GM23338 (cell line): ENCODE measurements around the gene SEMA3C. TPM values are rescaled to one million over a fixed set of nuclear protein-coding genes. Genes with fewer than 3 reads are reported as not detected.
A peak's percentile ranks its signal among the peaks of the same experiment; 100 is the strongest.

Source experiments
- ATAC-seq: fragments of 200-7000 bp; cut with Tn5 transposase; 3 replicates; pipeline ENCODE4 v1.9.1; 2020
- DNase-seq: peaks from one replicate; pipeline ENCODE4 v3.0.0-alpha.2; 2015; ENCODE audit warnings: low spot score
- H2AFZ ChIP-seq: fragments of 200-600 bp; sonication (generic); 2 replicates; pipeline ENCODE4 v1.8.0; 2016; ENCODE audit warnings: antibody characterized with exemption, mild to moderate bottlenecking, moderate library complexity
- H3F3A ChIP-seq: fragments of 200-600 bp; sonication (generic); replicated peaks from 2 replicates; pipeline ENCODE4 v1.8.0; 2017; ENCODE audit warnings: antibody characterized with exemption, mixed run types, low read depth
- H3K27ac ChIP-seq: fragments of 200-600 bp; sonication (generic); 2 replicates; pipeline ENCODE4 v1.6.1; 2016; ENCODE audit warnings: low read depth
- H3K27me3 ChIP-seq: fragments of 200-600 bp; sonication (generic); 2 replicates; pipeline ENCODE4 v1.8.0; 2016; ENCODE audit warnings: mild to moderate bottlenecking, mixed run types, moderate library complexity; ENCODE audit not compliant: insufficient read depth
- H3K36me3 ChIP-seq: fragments of 200-600 bp; sonication (generic); 2 replicates; pipeline ENCODE4 v1.8.0; 2016; ENCODE audit warnings: mild to moderate bottlenecking; ENCODE audit not compliant: insufficient read depth
- H3K4me1 ChIP-seq: fragments of 200-600 bp; sonication (generic); 2 replicates; pipeline ENCODE4 v1.8.0; 2016; ENCODE audit warnings: mild to moderate bottlenecking, moderate library complexity; ENCODE audit not compliant: insufficient read depth
- H3K4me2 ChIP-seq: fragments of 200-600 bp; sonication (generic); 2 replicates; pipeline ENCODE4 v1.7.1; 2017; ENCODE audit warnings: mixed run types
- H3K4me3 ChIP-seq: fragments of 200-600 bp; sonication (generic); 2 replicates; pipeline ENCODE4 v1.6.1; 2016; ENCODE audit warnings: mixed run types
- H3K79me2 ChIP-seq: fragments of 200-600 bp; sonication (generic); replicated peaks from 2 replicates; pipeline ENCODE4 v1.8.0; 2017; ENCODE audit warnings: mild to moderate bottlenecking; ENCODE audit not compliant: insufficient read depth
- H3K9me2 ChIP-seq: fragments of 200-600 bp; sonication (generic); 2 replicates; pipeline ENCODE4 v1.8.0; 2017; ENCODE audit not compliant: insufficient read depth
- H4K20me1 ChIP-seq: fragments of 200-600 bp; sonication (generic); replicated peaks from 2 replicates; pipeline ENCODE4 v1.8.0; 2017; ENCODE audit warnings: mild to moderate bottlenecking; ENCODE audit not compliant: insufficient read depth
- H3K27ac Mint-ChIP-seq: 2 replicates; pipeline ENCODE4 v1.8.0; 2020; ENCODE audit warnings: inconsistent platforms, mild to moderate bottlenecking, moderate library complexity, mixed read lengths
- H3K27me3 Mint-ChIP-seq: 3 replicates; pipeline ENCODE4 v1.8.0; 2022; ENCODE audit warnings: low read depth, mild to moderate bottlenecking, moderate library complexity, mixed read lengths, inconsistent platforms; ENCODE audit not compliant: insufficient read depth, poor library complexity
- H3K36me3 Mint-ChIP-seq: 3 replicates; pipeline ENCODE4 v1.8.0; 2021; ENCODE audit warnings: low read depth, mild to moderate bottlenecking, inconsistent platforms, moderate library complexity, mixed read lengths
- H3K4me1 Mint-ChIP-seq: 3 replicates; pipeline ENCODE4 v1.8.0; 2020; ENCODE audit warnings: mild to moderate bottlenecking, inconsistent platforms, mixed read lengths
- H3K4me3 Mint-ChIP-seq: 3 replicates; pipeline ENCODE4 v1.8.0; 2021; ENCODE audit warnings: moderate library complexity, mild to moderate bottlenecking, inconsistent platforms, mixed read lengths
- H3K9me3 Mint-ChIP-seq: 3 replicates; pipeline ENCODE4 v1.8.0; 2020; ENCODE audit warnings: moderate library complexity, mild to moderate bottlenecking, inconsistent platforms, mixed read lengths
- CREB1 ChIP-seq: fragments of 250-450 bp; sonication (Bioruptor Pico); IDR thresholded peaks from 2 replicates; pipeline ENCODE4 v1.5.0; 2020; ENCODE audit warnings: low read depth, mild to moderate bottlenecking, moderate library complexity
- CTCF ChIP-seq, 2 experiments: fragments of 200-600 bp in 1 of 2; sonication (generic) in 1 of 2; conservative IDR thresholded peaks; 2 replicates each; pipeline versions ENCODE4 v1.5.1 to v1.6.1; 2016 to 2017; ENCODE audit warnings: antibody characterized with exemption in 2 of 2, low read depth in 2 of 2, mild to moderate bottlenecking in 2 of 2, moderate library complexity in 1 of 2
- ETS1 ChIP-seq: IDR thresholded peaks from 2 replicates; pipeline ENCODE4 v1.6.1; 2016; ENCODE audit warnings: antibody characterized with exemption
- EZH2 ChIP-seq: fragments of 200-600 bp; sonication (generic); IDR thresholded peaks from one replicate; pipeline ENCODE4 v1.8.0; 2017; ENCODE audit warnings: antibody characterized with exemption, mild to moderate bottlenecking, low read depth; ENCODE audit not compliant: unreplicated experiment
- JUNB ChIP-seq: IDR thresholded peaks from one replicate; pipeline ENCODE4 v1.6.1; 2016; ENCODE audit warnings: antibody characterized with exemption; ENCODE audit not compliant: unreplicated experiment
- NANOG ChIP-seq: IDR thresholded peaks from 2 replicates; pipeline ENCODE4 v1.6.1; 2016; ENCODE audit warnings: antibody characterized with exemption, borderline replicate concordance
- POLR2AphosphoS5 ChIP-seq: IDR thresholded peaks from 2 replicates; pipeline ENCODE4 v1.6.1; 2016; ENCODE audit warnings: antibody characterized with exemption, low read depth
- STAT1 ChIP-seq: IDR thresholded peaks from one replicate; pipeline ENCODE4 v1.6.1; 2016; ENCODE audit warnings: antibody characterized with exemption; ENCODE audit not compliant: unreplicated experiment
- ZNF114 ChIP-seq: fragments of 250-450 bp; sonication (Bioruptor Pico); IDR thresholded peaks from 2 replicates; pipeline ENCODE4 v1.5.0; 2020; ENCODE audit warnings: mild to moderate bottlenecking, moderate library complexity
- ZNF331 ChIP-seq: fragments of 250-450 bp; sonication (Bioruptor Pico); IDR thresholded peaks from 2 replicates; pipeline ENCODE4 v1.5.0; 2020; ENCODE audit warnings: low read depth, mild to moderate bottlenecking, moderate library complexity
- ZNF462 ChIP-seq: fragments of 250-450 bp; sonication (Bioruptor Pico); IDR thresholded peaks from 2 replicates; pipeline ENCODE4 v1.5.0; 2020; ENCODE audit warnings: mild to moderate bottlenecking, moderate library complexity
- polyA plus RNA-seq: library from polyadenylated mRNA; unstranded; fragments of >200 nt; fragmentation: Nextera tagmentation; extraction: Ambion mirVana; gene quantifications from 2 replicates; pipeline ENCODE4 v1.2.1, GENCODE V29; 2016
- total RNA-seq: library from RNA; depleted of rRNA; stranded (reverse); fragments of >200 nt; shearing (Covaris generic); gene quantifications from 2 replicates; pipeline ENCODE4 v1.2.3, GENCODE V29; 2014

Gene SEMA3C
- total and polyA plus RNA-seq, 2 experiments from 2014 or later, result 1.0 to 3.5 TPM

GRCh38 chr7:80724249-80724871, 194.5 kb downstream of the SEMA3C start:
- ATAC-seq, result peak; percentile 71
- Mint-ChIP-seq H3K4me3 (no peak overlapping the region), H3K4me1 (peaks cover 44% of the 10 kb centered on the region), H3K27ac (no peak overlapping the region), H3K36me3 (no peaks in the 10 kb centered on the region), H3K9me3 (no peaks in the 10 kb centered on the region), H3K27me3 (peaks cover 3% of the 10 kb centered on the region)
- no peaks in the 10 kb centered on the region for H3K9me2 ChIP-seq
- H3F3A ChIP-seq, result no peaks in the 10 kb centered on the region
- no peak overlapping the region for H3K4me3 ChIP-seq
- H3K79me2 ChIP-seq, result no peaks in the 10 kb centered on the region
- H3K27me3 ChIP-seq, result 0 out of 2 replicates have a peak, but pooled peaks cover 2% of the 10 kb centered on the region
- TF ChIP-seq NANOG, result 0 out of 2 replicates have a peak, but pooled peaks have one; percentile 44
- no peak for TF ChIP-seq POLR2AphosphoS5
- 0 out of 2 replicates have a peak overlapping the region, but pooled peaks have one; percentile 5 for H3K4me2 ChIP-seq
- H3K27ac ChIP-seq, result peak overlapping the region; percentile 97
- H3K4me1 ChIP-seq, result peaks cover 45% of the 10 kb centered on the region
- DNase-seq, result peak; percentile 68
- H4K20me1 ChIP-seq, result no peaks in the 10 kb centered on the region
- no peak overlapping the region for H2AFZ ChIP-seq
- no peaks in the 10 kb centered on the region for H3K36me3 ChIP-seq

GRCh38 chr7:80722616-80723195, 196.1 kb downstream of the SEMA3C start:
- DNase-seq, result peak; percentile 47
- Histone ChIP-seq H3K79me2 (no peaks in the 10 kb centered on the region), H2AFZ (peak overlapping the region; percentile 45; the same call in 1 of the 2 replicates), H3K4me1 (peaks cover 48% of the 10 kb centered on the region), H3K36me3 (no peaks in the 10 kb centered on the region), H3K27ac (peak overlapping the region; percentile 97), H3K4me2 (peak overlapping the region; percentile 23), H4K20me1 (no peaks in the 10 kb centered on the region), H3F3A (no peaks in the 10 kb centered on the region), H3K27me3 (no peaks in the 10 kb centered on the region), H3K4me3 (no peak overlapping the region), H3K9me2 (no peaks in the 10 kb centered on the region)
- ATAC-seq, result peak; percentile 79
- no peaks in the 10 kb centered on the region for H3K9me3 Mint-ChIP-seq
- H3K27ac Mint-ChIP-seq, result no peak overlapping the region
- H3K27me3 Mint-ChIP-seq, result peaks cover 3% of the 10 kb centered on the region
- peaks cover 44% of the 10 kb centered on the region for H3K4me1 Mint-ChIP-seq
- TF ChIP-seq ZNF331 (CRISPR knock-in tag) (no peak), STAT1 (no peak), ETS1 (no peak), EZH2 (no peak), JUNB (no peak), ZNF114 (CRISPR knock-in tag) (no peak), CTCF (conservative IDR thresholded peaks at IDR 0.05; ENCODE audit: low read depth in 2 of 2) (no peak), NANOG (no peak), CREB1 (CRISPR knock-in tag) (no peak), ZNF462 (CRISPR knock-in tag) (no peak), POLR2AphosphoS5 (no peak)
- H3K36me3 Mint-ChIP-seq, result no peaks in the 10 kb centered on the region
- no peak overlapping the region for H3K4me3 Mint-ChIP-seq
